NCI-H2107 treated with DMSO at 0.1 percent for 48 hours (cell line): ENCODE data around the gene SRC.

ENCODE experiments used
- DNase-seq: peaks from one replicate; lab custom pipeline; 2025; ENCODE audit not compliant: unreplicated experiment; lab: John Stamatoyannopoulos, UW

Gene SRC

GRCh38 chr20:37407573-37408002 is 61.6 kb downstream of the SRC start:
- DNase-seq: no peak

- DNase-seq: no peak
Measured at GRCh38 chr20:37408302-37409193, 62.6 kb downstream of the SRC start.

- peak; percentile 53 for DNase-seq
Measured at GRCh38 chr20:37411408-37412219, 65.7 kb downstream of the SRC start.

- DNase-seq: no peak
Measured at GRCh38 chr20:37413023-37413334, 67.0 kb downstream of the SRC start.

- DNase-seq: no peak
Measured at GRCh38 chr20:37413379-37413778, 67.4 kb downstream of the SRC start.

- peak; percentile 68 for DNase-seq
Measured at GRCh38 chr20:37414224-37415035, 68.5 kb downstream of the SRC start.

DNA sequence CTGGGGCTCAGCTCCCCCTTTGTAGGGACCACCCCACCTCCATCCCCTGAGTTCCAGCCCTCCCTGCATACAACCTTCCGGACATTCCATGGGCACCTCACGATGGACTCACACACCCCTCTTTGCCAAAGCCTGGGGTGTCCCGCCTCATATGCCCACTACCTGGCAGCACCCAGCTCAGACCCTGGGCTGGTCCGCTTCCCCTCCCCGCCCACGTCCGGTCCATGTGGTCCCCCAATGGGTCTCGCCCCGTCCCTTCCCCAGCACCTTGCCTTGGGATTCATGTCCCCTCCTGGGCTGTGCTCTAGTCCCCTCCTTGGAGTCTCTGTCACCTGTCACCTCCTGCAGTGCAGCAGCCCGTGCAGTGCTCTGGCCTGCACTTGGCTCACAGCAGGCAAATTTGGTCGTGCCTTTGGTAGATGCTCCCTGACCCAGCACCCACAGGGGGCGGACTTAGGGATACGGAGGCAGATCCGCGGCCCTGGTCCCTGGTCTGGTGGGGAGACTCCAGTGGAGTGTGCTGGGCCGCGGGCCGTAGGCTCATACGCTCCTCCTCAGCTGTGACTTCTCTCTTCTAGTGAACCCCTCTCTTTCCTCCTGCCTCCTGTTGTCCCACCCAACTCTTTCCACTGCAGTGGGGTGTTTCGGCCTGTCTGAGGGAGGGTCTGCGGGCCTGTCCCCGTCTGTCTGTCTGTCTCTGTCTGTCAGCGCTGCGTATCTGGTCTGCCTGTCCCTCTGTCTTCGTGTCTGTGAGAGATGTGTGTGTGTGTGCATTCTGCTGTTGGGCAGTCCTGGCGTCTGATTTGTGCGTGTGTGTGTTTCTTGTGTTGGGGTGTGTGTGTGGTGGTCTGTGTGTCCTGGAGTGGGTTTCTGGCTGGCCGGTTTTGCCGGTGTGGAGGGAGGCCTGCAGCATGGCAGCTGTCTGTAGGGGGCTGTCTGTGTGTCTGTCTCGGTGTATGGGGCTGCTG is 69.5 kb downstream of the SRC start:
- DNase-seq: no peak

GRCh38 chr20:37416100-37416847 is 70.3 kb downstream of the SRC start:
- DNase-seq: no peak

- no peak for DNase-seq
Measured at GRCh38 chr20:37416848-37417616, 71.1 kb downstream of the SRC start.

- DNase-seq: no peak
Measured at GRCh38 chr20:37417617-37418467, 71.9 kb downstream of the SRC start.

- no peak for DNase-seq
Measured at GRCh38 chr20:37418591-37419109, 72.7 kb downstream of the SRC start.

DNA sequence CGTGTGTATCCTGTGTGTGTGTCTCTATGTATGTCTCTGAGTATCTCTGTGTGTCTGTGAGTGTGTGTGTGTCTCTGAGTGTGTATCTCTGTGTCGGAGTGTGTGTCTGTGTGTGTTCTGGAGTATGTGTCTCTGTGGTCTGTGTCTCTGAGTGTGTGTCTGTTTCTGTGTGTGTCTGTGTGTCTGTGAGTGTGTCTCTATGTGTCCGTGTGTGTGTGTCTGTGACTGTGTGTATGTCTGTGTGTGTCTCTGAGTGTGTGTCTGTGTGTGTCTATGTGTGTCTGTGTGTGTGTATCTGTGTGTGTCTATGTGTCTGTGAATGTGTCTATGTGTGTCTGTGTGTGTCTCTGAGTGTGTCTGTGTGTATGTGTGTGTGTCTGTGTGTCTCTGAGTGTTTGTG is 73.4 kb downstream of the SRC start:
- DNase-seq: no peak

DNA sequence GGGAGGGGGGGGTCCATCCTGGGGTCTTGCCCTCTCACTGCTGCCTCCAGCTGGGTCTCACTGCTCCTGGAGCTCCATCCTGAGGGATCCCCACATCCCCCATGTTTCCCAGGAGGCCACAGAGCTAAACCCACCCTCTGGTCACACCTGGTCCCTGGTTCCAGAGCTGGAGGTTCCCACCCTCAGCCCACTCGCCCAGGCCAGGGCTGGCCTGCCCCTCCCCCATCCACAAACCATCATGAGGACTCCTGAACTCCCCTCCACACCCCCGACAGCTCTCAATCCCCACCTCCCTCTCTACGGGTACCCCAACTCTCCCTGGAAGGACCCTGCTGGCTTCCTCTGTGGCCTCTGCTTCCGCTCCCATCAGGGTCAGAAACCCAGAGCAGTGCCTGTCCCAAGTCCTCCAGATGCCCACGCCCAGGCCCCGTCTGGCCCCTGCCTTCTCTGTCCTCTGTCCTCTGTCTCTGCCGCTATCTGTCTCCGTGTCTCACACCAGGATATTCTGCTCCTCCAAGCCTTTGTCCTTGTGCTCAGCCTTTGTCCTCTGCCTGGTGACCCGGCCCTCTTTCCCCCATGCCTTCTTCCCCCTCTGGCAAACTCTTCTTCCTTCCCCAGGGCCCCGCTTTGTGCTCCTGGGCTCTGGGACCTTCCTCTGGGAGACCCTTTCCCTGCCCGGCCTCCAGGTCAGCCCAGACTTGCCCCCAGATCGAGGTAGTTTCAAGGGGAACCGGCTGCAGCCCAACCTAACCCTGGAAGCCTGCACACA is 74.0 kb downstream of the SRC start:
- no peak for DNase-seq

DNA sequence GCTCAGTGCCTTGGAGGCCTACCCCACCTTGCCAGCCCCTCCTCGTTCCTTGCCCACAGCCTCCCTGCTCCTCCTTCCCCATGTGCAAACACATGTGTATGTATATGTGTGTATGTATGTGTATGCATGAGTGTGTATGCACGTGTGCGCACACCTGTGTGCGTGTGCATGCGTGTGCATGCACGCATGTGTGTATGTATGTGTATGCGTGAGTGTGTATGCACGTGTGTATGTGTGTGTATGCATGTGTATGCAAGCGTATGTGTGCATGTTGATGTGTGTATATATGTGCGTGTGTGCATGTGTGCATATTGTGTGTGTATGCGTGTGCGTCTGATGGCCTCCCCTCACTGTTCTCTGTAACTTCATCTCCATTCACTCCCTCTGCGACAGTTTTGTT is 74.7 kb downstream of the SRC start:
- no peak for DNase-seq

- no peak for DNase-seq
Measured at GRCh38 chr20:37421060-37421905, 75.3 kb downstream of the SRC start.

DNA sequence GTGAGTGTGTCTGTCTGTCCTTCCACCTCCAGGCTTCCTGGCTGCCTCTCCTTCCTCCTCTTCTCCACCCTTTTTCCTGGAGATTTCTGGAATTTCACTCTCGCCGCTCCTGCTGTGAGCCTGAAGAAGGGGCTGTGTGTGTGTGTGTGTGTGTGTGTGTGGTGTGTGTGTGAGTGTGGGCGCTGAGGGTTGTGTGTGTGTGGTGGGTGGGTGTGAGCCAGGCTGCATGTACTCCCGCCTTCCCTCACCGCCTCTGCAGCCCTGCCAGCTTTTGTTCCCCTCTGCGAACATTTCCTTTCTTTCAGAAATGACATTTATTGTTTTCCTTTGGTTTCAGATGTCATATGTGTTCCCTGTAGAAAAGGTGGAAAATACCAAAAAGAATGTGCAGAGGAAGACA is 76.0 kb downstream of the SRC start:
- DNase-seq: no peak
